HG03558 (cell line): ENCODE measurements around the gene FAM76A.

Source experiments
- ATAC-seq: cut with Tn5 transposase; IDR thresholded peaks from one replicate; pipeline ENCODE4 v1.9.1; 2021; ENCODE audit warnings: moderate number of reproducible peaks; ENCODE audit not compliant: unreplicated experiment; ENCODE audit errors: extremely low read depth

The FAM76A gene

GRCh38 chr1:27719286-27720251, 6.2 kb upstream of the FAM76A start:
- no peak for ATAC-seq

- ATAC-seq, result no peak
Measured at GRCh38 chr1:27724961-27725373, 794 bp upstream of the FAM76A start.

- ATAC-seq, result no peak
Measured at GRCh38 chr1:27726173-27727044, 648 bp downstream of the FAM76A start.

- ATAC-seq, result no peak
Measured at GRCh38 chr1:27727126-27727525, 1.4 kb downstream of the FAM76A start.

GRCh38 chr1:27736252-27736651, 10.5 kb downstream of the FAM76A start:
- no peak for ATAC-seq

GRCh38 chr1:27741121-27741520, 15.4 kb downstream of the FAM76A start:
- no peak for ATAC-seq

- no peak for ATAC-seq
Measured at GRCh38 chr1:27744556-27744955, 18.8 kb downstream of the FAM76A start.

GRCh38 chr1:27745466-27745865, 19.7 kb downstream of the FAM76A start:
- ATAC-seq, result no peak

GRCh38 chr1:27752360-27752759, 26.6 kb downstream of the FAM76A start:
- ATAC-seq, result no peak

- ATAC-seq, result no peak
Measured at GRCh38 chr1:27755286-27755685, 29.5 kb downstream of the FAM76A start.

- ATAC-seq, result no peak
Measured at GRCh38 chr1:27755865-27756264, 30.1 kb downstream of the FAM76A start.

GRCh38 chr1:27759236-27759635, 33.5 kb downstream of the FAM76A start:
- ATAC-seq, result no peak

GRCh38 chr1:27760426-27760825, 34.7 kb downstream of the FAM76A start:
- ATAC-seq, result no peak

- ATAC-seq, result no peak
Measured at GRCh38 chr1:27762033-27762432, 36.3 kb downstream of the FAM76A start.

- ATAC-seq, result no peak
Measured at GRCh38 chr1:27763358-27763757, 37.6 kb downstream of the FAM76A start.

GRCh38 chr1:27770293-27770830, 44.6 kb downstream of the FAM76A start:
- no peak for ATAC-seq

- ATAC-seq, result no peak
Measured at GRCh38 chr1:27772036-27772931, 46.5 kb downstream of the FAM76A start.

- peak; percentile 82 for ATAC-seq
Measured at GRCh38 chr1:27772932-27773825, 47.4 kb downstream of the FAM76A start, which contains the start of gene STX12. TSS of gene STX12 (plus strand) at chr1:27773219. CDS start at chr1:27773308, 89 bp downstream.
